HG02763 (cell line): ENCODE measurements around the gene ALDH3A1.
"Not testable (repeated sequence)": the region's sequence is repeated elsewhere in the genome, so short reads cannot be mapped to it uniquely, and the experiment has no call there.

Experiments
- ATAC-seq: cut with Tn5 transposase; IDR thresholded peaks from one replicate; pipeline ENCODE4 v1.9.1; 2021; ENCODE audit warnings: mild to moderate bottlenecking, moderate library complexity; ENCODE audit not compliant: unreplicated experiment

The ALDH3A1 gene

DNA sequence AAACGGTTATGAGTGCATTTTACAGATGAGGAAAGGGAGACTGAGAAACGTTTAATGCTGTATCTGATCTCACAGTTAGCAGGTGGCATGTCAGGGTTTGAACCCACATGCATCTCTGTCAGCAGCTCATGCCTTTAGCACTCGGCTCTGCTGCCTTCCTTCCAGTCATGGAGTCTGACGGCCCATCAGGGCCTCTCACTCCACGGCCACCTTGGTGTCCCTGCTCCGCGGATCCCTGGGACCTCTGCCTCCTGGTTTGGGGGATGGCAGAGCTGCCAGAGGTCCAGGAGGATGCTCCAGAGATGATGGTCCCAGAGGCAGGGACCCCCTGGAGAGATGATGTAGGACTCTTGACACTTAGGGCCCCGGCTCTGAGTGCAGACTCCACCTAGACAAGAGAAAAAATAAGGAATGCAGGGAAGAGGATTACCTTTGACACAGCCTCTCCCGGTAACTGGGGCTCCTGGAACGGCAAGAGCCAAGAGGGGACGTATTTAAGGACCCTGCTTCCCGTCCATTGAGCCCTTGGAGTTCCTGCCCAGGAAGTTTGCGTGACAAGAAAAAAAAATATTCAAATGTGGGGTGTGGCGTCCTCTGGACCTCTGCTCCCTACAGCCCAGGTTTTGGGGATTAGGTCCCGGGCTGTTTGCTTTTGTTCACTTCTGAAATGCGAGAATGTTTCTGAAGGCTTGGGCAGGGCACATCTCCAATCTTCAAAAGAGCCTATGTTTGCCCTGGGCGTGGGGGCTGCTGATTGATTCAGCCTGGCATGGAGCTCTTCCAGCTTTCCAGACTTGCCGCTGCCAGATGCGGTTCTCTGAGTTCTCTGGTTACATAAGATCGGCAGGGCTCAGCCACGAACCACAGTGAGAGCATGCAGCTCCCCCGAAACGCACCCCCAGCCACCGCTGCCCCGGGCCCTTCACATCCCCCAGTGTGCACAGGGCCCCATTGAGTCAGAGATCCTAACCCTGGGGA is at the start of gene ALDH3A1:
Gene ALDH3A1, minus strand, starts transcription at position 470 of the 978 bp plus-strand sequence. CDS start 3,169 bp downstream, outside the sequence.
- ATAC-seq: no peak

DNA sequence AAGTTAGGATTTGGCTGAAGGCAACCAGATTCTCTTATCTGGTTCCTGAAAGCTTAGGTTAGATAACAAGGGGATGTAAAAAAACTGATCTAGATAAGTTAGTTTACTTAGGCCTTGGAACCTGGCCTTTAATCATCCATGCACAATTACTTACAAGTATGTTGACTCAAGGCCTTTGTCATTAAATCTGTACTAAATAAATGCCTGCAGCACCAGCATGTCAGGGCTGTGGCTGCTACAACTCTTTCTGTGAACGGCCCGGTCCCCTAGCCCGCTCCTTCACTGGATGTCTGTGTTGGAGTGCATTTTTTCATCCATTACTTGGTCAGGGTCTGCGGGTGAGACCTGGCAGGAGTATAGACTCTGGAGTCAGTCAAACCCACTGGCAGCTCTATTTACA is 48.4 kb upstream of the ALDH3A1 start:
- no peak for ATAC-seq

DNA sequence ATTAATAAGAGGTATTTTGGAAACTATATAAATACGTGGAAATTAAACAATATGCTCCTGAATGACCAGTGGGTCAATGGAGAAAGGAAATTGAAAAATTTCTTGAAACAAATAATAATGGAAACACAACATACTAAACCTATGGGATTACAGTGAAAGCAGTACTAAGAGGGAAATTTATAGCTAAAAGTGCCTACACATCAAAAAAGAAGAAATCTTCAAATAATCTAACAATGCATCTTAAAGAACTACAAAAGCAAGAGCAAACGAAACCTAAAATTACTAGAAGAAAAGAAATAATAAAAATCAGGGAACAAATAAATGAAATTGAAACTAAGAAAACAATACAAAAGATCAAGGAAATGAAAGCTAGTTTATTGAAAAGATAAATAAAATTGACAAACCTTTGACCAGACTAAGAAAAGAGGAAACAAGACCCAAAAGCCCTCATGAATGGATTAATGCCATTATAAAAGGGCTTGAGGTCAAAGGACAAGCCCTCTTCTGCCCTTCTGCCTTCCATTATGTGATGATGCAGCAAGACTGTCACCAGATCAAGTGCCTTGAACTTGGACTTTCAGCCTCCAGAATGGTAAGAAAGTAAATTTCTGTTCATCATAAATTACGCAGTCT is 43.9 kb upstream of the ALDH3A1 start:
- no peak for ATAC-seq

DNA sequence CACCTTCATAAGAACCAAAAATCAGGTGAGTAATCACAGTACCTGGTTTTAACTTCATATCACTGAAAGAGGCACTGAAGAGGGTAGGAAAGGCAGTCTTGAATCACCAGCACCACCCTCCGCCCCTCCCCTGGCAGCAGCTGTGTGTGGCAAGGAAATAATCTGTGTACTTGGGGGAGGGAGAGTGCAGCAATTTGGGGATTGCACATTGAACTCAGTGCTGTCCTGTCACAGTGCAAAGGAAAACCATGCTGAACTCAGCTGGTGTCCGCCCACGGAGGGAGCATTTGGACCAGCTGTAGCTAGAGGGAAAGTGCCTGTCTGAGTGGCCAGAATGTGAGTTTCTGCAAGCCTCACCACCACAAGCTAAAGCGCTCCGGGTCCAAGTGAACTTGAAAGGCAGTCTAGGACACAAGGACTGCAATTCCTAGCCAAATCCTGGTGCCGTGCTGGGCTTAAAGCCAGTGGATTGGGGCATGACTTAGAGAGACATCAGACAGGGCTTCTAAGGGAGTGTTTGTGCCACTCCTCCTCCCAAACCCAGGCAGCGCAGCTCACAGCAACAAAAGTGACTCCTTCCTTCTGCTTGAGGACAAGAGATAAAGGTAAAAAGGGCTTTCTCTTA is 39.7 kb upstream of the ALDH3A1 start:
- no peak for ATAC-seq

DNA sequence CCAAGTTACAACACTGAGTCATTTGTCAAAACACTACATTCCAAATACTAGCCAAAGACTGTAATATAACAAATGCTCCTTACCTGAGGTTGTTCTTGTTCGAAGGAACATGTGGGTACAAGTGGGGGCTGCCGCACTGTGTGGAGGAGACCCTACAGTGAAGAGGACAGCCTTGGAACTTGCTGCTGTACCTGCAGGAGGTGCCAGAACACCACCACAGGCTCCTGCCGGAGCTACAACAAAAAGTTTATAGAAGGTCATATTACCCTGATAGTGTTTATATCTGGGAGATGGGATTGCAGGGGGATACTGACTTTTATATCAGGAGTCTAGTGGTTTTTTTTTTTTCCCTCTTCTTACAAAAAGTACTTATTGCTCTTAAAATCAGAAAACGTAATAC is 37.8 kb upstream of the ALDH3A1 start:
- ATAC-seq: no peak

DNA sequence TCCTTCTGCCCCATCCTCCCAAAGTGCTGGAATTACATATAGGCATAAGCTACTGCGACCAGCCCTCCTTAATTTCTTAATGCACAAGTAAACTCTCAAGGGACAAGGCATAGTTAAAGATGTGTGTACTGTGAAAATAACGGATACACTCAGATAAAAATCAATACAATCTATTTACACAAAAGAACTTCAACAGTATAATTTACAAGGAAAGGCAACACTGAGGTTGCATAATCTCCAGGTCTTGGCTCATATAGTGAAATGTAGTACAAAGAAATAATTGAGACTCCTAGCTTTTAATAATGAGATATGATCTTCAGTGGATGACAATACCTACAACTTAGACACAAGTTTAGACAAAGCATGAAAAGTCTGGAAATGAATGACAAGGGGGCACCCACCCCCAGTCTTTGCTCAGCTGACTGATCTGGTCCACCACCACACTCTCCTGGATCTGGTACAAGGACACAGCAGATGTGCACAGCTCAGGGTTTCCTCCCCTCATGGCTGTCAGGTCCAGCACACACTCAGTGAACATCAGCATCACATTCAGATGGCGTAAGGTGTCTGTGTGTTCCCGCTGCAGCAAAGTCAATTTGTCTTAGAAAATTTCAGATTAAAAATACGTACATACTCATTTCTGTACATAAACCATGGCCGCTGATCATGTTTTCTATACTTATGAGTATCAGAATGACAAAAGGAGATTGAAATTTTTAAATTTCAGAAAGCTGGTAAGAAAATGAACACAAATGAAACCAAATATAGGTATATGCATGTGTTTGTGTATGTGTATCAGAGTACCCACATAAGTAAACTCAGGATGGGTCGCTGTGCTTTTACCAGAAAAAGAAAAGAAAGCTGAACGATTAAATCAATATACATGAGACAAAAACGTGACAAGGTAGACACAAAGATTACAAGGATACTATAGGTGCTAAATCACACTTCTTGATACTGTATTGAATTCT is 33.7 kb upstream of the ALDH3A1 start:
- ATAC-seq: no peak

DNA sequence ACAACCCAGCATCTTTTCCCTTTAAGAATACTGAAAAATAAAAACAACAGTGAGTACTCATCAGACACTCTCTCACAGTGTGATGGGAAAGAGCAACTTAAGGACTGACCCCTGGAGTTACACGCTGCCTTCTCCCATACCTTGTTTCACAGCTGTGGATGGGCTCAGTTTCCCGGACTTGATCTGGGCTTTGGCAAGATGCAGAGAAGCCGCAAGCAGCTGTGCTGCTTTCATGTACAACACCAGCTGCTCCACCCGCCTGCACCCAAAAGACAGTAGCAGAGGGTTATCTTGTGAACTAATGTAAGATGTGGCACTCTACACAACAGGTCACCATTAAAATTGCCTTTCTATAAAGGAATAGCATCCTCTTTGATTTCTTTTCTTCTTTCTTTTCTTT is 32.7 kb upstream of the ALDH3A1 start:
- ATAC-seq: no peak

DNA sequence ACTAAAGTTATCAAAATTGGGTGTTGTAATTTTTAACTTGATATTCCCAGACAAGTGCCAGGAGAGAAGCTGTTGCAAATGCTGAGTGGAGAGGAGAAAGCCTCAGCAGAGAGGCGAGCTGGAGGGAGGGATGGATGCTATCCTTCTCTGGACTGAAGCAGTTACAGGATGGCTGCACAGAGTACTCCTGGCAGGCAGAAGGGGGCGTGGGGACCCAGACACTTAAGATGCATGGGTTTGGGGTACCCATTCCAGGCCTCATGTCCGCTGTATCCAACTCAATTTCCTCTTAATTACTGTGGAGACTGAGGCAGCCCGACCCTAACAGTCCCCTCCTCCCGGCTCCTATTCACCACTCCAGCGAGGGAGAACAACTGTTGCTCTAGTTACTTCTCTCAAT is 25.4 kb upstream of the ALDH3A1 start:
- ATAC-seq: no peak

DNA sequence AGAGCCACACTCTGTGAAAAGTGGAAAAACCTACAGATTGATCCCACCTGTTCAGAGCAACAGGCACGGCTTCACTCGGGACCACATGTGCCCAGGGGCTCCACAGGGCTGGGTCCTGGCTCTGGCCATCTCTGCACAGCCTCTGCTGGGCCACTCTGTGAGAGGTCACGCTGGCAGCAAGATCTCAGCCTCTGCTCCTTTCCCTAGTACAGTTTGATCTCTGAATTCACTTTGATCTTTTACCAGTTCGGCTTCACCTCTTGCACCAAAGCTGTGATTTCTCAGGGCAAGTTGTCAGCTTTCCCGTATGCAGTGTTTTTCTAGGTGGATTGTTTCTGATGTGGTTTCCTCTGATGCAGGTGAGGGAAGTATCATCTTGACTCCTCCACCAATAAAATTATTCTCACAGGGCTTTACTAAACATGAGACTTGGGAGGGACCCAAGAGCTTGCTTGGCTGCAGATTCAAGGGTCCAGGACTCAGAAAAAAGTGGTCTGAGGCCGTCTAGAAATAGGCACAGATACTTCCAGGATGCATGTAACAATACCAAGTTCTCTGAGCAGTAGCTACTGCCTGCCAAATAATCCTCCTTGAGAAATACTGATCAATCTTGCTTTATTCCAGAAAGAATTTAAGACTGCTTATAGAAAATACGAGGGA is 24.0 kb upstream of the ALDH3A1 start:
- ATAC-seq: no peak

DNA sequence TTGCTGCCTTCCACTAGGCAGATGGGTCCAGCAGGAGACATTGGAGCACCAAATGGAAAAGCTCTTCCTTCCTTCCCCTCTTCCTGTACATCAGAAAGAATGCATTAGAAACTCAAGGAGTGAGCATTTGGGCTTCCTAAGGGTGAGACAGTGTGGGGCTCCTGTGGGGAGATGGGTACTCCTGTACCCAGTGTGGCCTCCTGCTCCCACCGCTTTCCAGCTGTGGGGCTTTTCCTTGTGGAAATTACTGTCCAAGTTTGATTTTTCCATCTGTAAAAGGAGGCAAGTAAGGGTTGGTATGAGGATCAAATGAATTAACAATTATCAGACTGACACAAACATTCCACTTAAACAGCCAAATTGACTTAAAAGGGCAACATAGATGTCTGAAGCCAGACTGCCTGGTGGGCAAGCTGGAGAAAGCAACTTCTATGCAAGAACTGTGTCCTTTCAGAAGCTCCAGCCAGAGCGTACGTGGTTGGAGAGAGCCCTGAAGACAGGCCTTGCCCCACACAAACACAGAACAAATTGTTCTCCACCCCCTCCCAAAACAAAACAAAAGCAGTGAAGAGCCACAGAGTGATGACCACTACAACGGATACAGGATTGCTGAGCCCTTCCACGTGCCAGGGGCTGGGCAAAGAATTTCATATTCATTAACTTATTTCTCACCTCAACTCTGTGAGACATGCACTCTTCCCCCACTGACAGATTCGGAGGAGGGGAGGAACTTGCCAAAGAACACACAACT is 23.1 kb upstream of the ALDH3A1 start:
- no peak for ATAC-seq

DNA sequence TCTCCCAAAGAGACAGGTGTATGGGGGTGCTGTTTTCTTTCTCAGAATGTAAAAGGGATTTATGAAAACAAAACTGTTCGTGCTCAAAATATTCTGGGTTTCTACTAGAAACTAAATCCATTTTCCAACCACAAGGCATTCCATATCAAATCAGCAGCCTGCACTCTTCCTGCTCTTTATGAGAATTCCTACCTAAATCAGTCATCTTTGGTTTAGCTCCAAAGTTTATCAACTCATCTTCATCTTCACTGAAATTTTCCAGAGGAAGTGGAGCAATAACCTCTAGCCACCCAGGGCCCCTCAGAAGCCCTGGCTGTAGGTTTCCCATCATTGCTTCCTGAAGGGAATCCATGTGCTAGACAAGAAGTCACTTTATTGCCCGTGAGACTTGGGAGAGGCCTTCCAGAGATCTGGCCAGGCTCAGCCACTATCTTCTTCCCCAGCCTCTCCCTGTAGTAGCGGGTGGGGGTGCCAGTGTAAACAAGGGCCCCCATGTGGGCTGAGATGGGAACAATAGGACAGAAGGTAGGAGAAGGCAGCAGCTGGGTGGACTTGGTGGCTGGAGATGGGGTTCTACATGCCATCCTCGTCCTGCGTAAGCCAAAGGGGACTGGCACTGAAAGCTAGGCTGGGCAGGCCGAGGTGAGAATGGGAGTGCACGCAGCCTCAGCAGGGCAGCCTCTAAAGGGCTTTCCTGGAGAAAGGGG is 22.0 kb upstream of the ALDH3A1 start:
- ATAC-seq: no peak

DNA sequence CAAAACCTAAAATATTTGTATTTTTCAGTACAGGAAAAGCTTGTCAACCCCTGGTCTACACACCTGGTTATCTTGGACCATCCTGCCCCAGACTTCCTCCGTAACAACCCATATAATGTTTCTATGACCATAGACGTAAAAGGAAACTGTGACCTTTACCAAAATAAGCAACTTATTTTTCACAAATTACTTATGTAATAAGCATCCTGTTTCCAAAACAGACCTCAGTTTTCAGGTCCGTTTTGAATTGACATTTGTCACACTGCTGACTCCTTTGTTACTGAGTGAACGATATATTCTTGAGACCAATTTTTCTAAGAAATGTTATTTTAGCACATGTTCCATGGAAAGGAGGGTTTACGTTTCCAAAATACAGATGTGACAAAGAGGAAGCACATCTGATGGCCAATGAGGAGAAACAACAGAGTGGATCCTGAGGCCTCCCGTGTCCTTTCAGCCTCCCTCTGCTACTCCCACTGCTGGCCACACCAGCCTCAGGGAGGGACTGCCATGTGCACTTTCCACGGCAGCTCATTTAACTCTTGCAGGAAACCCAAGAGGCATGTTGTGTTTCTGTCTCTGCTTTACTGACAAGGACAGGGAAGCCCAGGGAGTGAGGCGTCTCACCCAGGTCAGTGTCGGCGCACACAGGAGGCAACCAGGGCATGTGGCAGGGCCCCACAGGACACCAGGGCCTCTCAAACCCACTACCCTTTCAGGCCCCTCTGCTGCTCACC is 20.1 kb upstream of the ALDH3A1 start:
- ATAC-seq: no peak

DNA sequence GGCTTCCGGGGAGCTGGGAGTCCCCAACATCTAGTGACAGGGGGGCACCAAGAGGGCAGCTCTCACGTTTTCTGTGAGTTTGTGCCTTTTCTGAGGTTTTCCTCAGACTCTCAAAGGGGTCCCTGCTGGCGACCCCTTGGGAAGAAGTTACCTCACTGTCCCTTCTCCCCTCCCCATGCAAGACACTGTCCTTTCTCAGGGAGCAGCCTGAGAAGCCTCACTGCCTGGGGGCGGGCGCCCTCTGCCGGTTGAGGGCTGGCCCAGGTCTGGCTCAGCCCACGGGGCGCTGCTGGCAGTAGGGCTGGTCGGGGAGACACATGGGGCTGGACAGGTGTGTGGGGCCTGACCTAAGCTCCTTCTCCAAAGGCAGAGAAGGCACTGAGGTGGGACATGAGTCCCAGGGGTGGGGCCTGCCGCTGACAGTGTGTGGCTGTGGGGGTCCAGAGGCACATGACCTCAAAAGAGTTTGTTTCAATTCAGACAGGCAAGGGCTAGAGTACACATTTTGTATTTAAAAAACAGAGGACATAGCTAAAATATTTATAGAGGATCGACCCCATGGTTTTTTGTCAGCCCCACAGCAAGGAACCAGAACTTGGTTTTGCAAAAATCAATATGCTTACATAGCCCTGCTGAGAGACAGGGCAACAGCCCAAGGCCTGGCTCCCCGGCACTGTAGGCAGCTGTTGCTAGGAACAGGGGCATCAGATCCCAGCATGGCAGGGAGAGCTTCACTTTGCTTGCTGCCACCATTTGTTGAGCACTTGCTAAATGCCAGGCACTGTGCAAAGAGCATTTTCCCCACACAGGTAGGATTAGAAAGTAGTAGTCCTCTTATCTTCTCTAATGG is 18.5 kb upstream of the ALDH3A1 start:
- ATAC-seq: peak; percentile 44

DNA sequence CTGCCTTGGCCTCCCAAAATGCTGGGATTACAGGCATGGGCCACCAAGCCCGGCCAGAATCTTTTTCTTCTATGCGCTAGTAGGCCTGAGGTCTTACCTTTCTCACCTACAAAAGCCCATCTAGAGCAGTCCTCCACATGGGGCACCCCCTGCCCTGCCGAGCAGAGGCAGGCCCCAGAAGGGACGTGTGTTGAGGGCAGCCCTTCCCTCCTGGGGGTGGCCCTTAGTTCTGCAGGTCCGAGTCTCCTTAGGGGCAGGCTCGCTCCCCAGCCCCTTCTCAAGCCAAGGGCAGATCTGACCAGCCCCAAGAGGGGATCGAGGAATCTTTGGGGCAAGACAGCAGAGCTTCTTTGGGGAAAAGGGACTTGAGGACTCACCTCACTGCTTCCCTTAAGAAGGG is 17.9 kb upstream of the ALDH3A1 start:
- no peak for ATAC-seq

DNA sequence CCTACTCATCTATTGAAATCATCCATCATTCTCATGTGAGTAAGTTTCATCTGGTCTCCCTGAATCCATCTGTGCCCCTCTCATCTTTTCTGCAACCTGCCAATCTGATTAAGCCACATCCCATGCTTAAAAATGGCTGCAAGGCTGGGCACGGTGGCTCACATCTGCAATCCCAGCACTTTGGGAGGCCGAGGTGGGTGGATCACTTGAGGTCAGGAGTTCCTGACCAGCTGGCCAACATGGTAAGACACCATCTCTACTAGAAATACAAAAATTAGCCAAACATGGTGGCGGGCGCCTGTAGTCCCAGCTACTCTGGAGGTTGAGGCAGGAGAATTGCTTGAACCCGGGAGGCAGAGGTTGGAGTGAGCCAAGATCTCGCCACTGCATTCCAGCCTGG is 15.9 kb upstream of the ALDH3A1 start:
- not testable (repeated sequence) for ATAC-seq

DNA sequence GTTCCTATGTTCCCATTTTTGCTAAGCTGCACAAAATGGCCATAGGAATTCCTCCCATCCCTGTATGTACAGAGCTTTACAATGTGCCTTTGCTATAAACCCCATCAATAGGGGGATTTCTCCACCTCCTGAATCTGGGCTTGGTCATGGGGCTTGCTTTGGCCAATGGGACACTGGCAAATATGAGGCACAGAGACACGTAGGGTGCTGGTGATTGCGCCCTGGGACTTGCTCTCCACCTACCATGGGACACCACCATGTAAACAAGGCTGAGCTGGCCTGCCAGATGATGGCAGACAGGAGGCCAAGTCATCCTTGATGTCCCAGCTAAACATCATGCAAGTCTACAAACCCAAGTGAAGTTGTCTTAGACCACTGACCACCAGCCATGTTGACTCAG is 15.3 kb upstream of the ALDH3A1 start:
- ATAC-seq: no peak

DNA sequence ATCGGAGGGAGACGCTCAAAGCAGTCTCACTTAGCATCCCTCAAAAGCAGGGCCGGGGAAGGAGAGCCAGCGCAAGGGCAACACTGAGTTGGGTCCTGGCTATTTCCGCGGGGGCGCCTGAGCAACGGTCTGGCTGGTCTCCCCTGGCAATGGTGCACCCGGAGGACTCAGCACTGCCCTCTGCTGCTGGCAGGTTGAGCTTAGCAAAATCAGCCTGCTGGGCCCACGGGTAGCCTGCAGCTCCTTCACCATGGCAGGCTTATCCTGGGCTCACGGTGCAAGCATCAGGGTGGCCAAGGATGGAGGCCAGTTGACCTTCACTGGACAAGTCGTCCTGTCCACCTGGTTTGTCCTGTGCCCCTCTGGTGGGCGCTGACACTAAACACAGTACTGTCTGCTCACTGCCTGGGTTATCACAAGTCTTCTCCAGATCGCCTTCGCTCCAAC is 14.4 kb upstream of the ALDH3A1 start:
- no peak for ATAC-seq
